ENCODE results near the gene INTS7. TPM values are rescaled to one million over a fixed set of nuclear protein-coding genes. Genes with fewer than 3 reads are reported as not detected.

INTS7 gene
- total and polyA plus RNA-seq, 2 of the 4 experiments (the other 2 are of a cell fraction) = 8.3 to 24.9 TPM

GRCh38 chr1:212035835-212036605 lies 663 bp upstream of the INTS7 start:
- Histone ChIP-seq H3K4me1 (ENCODE audit: control insufficient read depth, insufficient read depth, low read length) (peaks cover 5% of the 10 kb centered on the region), H2AK9ac (replicated peaks; ENCODE audit: low read depth, low read length, poor library complexity) (no peak overlapping the region), H2BK120ac (ENCODE audit: low read depth, low read length) (no peak overlapping the region), H2BK5ac (ENCODE audit: low read depth, low read length, poor library complexity, severe bottlenecking) (no peak overlapping the region), H3K9ac (ENCODE audit: low read depth, low read length) (peak overlapping the region; percentile 47; the same call in 1 of the 2 replicates), H3K27me3 (ENCODE audit: control insufficient read depth, insufficient read depth, low read length) (no peaks in the 10 kb centered on the region), H3K4me3 (ENCODE audit: insufficient read depth, low read depth, low read length) (peak overlapping the region; percentile 77), H3K9me1 (ENCODE audit: insufficient read depth, low read length) (peaks cover 4% of the 10 kb centered on the region), H4K20me1 (ENCODE audit: insufficient read depth, low read length) (0 out of 2 replicates have a peak, but pooled peaks cover 3% of the 10 kb centered on the region), H2AK5ac (ENCODE audit: low read depth, low read length) (no peak overlapping the region; the same call in 1 of the 2 replicates), H3K23ac (ENCODE audit: low read depth, low read length) (peak overlapping the region; percentile 70), H3K18ac (ENCODE audit: low read depth, low read length) (no peak overlapping the region), H3K27ac (ENCODE audit: insufficient read depth, low read length) (peak overlapping the region; percentile 2; the same call in 1 of the 2 replicates), H3K36me3 (ENCODE audit: control insufficient read depth, insufficient read depth, low read length) (no peaks in the 10 kb centered on the region), H3K14ac (replicated peaks; ENCODE audit: low read depth, low read length) (peak overlapping the region; percentile 30; the same call in 1 of the 2 replicates), H3K79me1 (ENCODE audit: low read depth in 1 of 2, low read length in 2 of 2) (peaks cover 13 to 46% of the 10 kb centered on the region in 2 experiments; a peak in 3 of 4 replicates), H2AFZ (replicated peaks; ENCODE audit: low read length, poor library complexity) (peak overlapping the region; percentile 97), H4K8ac (ENCODE audit: low read depth in 2 of 2, low read length in 2 of 2) (no peak overlapping the region; a peak in 1 of 4 replicates), H2BK15ac (ENCODE audit: low read depth, low read length) (no peak overlapping the region), H3K56ac (ENCODE audit: extremely low read depth, insufficient read depth, low read length) (peak overlapping the region; percentile 86), H3K4ac (ENCODE audit: low read depth, low read length) (peak overlapping the region; percentile 6; the same call in 1 of the 2 replicates), H4K91ac (ENCODE audit: insufficient read depth, low read depth, low read length) (no peak overlapping the region), H3K9me3 (ENCODE audit: control insufficient read depth, insufficient read depth, low read length) (no peaks in the 10 kb centered on the region), H2BK20ac (ENCODE audit: low read depth, low read length) (no peak overlapping the region), H4K5ac (ENCODE audit: low read depth, low read length) (no peak overlapping the region), H3K4me2 (ENCODE audit: low read depth, low read length) (peak overlapping the region; percentile 92)
- BruUV-seq (replicated peaks) = TSS peak; percentile 66
- WGBS, 2 experiments (ENCODE audit: extremely low coverage in 2 of 2, insufficient read length in 1 of 2) = no CpG with 5 or more reads among the region's 32 CpGs
- in situ Hi-C loops (cut with MboI; ENCODE audit: low sequenced_read_pairs) = loop anchor here (10.0 kb wide), 1 partner anchor 351 kb away; no protein-coding TSS in a partner anchor
- intact Hi-C loops (cut with micrococcal nuclease) = loop anchor here (1.0 to 2.0 kb wide), 4 partner anchors 23 to 420 kb away; no protein-coding TSS in a partner anchor
- POLR2A ChIA-PET (ENCODE audit: unreplicated experiment) = interaction anchor here (0.8 kb wide), 1 partner anchor 276 kb away, joined by 3 read pairs; no protein-coding TSS in a partner anchor
- CTCF ChIA-PET = interaction anchor here (0.7 to 3.9 kb wide), 24 partner anchors 11 to 420 kb away, joined by 3 to 43 read pairs (median 4); no protein-coding TSS in a partner anchor
- dilution Hi-C loops (cut with HindIII; ENCODE audit: low sequenced_read_pairs, unreplicated experiment) = no loop called here
- DNase-seq (no peak), ATAC-seq (ENCODE audit: low read depth) (peak; percentile 9)
- TF ChIP-seq MAZ (IDR thresholded peaks at IDR 0.05; ENCODE audit: borderline replicate concordance, low read depth, low read length) = no peak
- TF ChIP-seq POLR2A (IDR thresholded peaks at IDR 0.05; ENCODE audit: low read depth, low read length) = no peak
- TF ChIP-seq MAFK (IDR thresholded peaks at IDR 0.05; ENCODE audit: low read depth, low read length) = no peak
- no peak for TF ChIP-seq NFE2L2 (IDR thresholded peaks at IDR 0.05; ENCODE audit: low read depth, low read length)
- no peak for TF ChIP-seq MXI1 (IDR thresholded peaks at IDR 0.05; ENCODE audit: borderline replicate concordance, low read depth, low read length)
- no peak for TF ChIP-seq RFX5 (IDR thresholded peaks at IDR 0.05; ENCODE audit: low read depth, low read length)
- no peak for TF ChIP-seq RCOR1 (IDR thresholded peaks at IDR 0.05; ENCODE audit: insufficient replicate concordance, low read length)
- TF ChIP-seq RAD21 (IDR thresholded peaks at IDR 0.05; ENCODE audit: low read length) = no peak
- no peak for TF ChIP-seq CEBPB (IDR thresholded peaks at IDR 0.05; ENCODE audit: low read depth, low read length)
- no peak for TF ChIP-seq ELK1 (IDR thresholded peaks at IDR 0.05; ENCODE audit: borderline replicate concordance, low read depth, low read length)
- TF ChIP-seq USF2 (IDR thresholded peaks at IDR 0.05; ENCODE audit: low read depth, low read length) = no peak
- no peak for TF ChIP-seq CHD1 (IDR thresholded peaks at IDR 0.05; ENCODE audit: low read depth, low read length)
- TF ChIP-seq FOS (IDR thresholded peaks at IDR 0.05; ENCODE audit: low read depth, low read length) = no peak
- TF ChIP-seq CTCF (conservative IDR thresholded peaks at IDR 0.05; ENCODE audit: low read depth, low read length) = no peak

Measured in IMR-90 (cell line).